RPMI7951 (cell line): Measurements from ENCODE around the gene TGFB3. TPM values are rescaled to one million over a fixed set of nuclear protein-coding genes. Genes with fewer than 3 reads are reported as not detected.

Experiments
- total RNA-seq: library from RNA; depleted of rRNA; stranded (reverse); fragments of >200 nt; shearing (Covaris generic); gene quantifications from 2 replicates; pipeline ENCODE4 v1.2.3, GENCODE V29; 2014; rRNA removed

The TGFB3 gene
- total RNA-seq, 1 experiment from 2014 or later, result 3.6 TPM

Other genes with a start within 250 kb of the TGFB3 start
- gene IFT43, start 3.8 kb upstream of the TGFB3 start, total RNA-seq, result 38.5 and 41.6 TPM in 2 replicates
- gene GPATCH2L, start 169.9 kb upstream of the TGFB3 start, total RNA-seq, result 25.6 and 31.4 TPM in 2 replicates